GM19395 (cell line): Measurements from ENCODE around the gene TMEM19.

Experiments
- ATAC-seq: cut with Tn5 transposase; IDR thresholded peaks from one replicate; pipeline ENCODE4 v1.9.1; 2021; ENCODE audit warnings: mild to moderate bottlenecking, moderate library complexity; ENCODE audit not compliant: unreplicated experiment

TMEM19 gene

DNA sequence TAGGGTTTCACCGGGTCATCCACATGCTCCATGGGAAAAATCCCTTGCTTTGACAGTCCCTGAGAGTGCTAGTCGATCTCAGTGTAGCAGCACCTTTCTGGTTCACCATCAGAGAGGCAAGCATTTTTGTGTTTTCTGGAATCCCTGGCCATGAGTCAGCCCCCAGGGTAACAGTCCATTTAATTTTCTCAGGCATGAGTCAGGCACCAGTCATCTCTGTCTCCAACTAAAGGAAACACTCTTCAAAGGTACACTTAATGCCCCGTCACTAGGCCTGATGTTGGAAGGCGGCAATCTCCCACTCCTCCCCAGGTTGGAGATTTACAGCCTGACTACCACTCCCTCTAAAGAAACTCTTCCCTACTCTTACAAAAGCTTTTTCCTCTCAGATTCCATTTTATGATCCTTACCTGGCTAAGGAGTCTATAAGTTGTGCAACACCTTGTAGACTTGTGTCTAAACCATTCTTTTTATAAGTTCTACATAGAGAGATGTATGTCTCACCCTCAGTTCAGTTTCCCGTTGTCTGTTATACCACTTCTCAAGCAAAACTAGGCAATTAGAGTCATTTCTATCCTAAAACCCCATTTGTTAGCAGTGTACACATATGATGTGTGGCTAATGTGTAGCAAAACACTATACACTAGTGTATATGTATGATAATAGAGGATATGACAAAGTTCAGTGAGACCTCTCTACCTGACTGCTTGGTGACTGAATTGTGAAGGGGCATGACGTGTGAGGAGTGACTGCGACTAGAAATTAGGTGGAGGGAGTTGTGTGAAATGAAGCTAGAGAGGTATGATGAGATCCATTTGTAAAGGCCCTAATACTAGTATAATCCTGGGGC is 24.6 kb downstream of the TMEM19 start:
- ATAC-seq: no peak

DNA sequence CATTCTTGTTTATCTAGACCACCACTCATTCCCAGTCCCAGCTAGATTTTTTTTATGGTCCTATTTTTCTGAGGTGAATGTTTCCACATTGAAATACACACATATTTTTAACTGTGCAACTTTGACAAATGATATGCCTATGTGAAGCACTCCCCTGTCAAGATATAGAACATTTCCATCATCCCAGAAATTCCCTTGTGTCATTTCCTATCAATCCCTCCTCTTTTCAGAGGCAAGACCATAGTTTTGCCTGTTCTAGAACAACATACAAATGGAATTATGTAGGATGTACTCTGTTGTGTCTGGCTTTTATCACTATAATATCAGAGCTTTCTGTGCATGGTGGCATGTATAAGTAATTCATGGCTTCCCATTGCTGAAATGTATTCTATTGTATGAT is 32.7 kb downstream of the TMEM19 start:
- no peak for ATAC-seq

DNA sequence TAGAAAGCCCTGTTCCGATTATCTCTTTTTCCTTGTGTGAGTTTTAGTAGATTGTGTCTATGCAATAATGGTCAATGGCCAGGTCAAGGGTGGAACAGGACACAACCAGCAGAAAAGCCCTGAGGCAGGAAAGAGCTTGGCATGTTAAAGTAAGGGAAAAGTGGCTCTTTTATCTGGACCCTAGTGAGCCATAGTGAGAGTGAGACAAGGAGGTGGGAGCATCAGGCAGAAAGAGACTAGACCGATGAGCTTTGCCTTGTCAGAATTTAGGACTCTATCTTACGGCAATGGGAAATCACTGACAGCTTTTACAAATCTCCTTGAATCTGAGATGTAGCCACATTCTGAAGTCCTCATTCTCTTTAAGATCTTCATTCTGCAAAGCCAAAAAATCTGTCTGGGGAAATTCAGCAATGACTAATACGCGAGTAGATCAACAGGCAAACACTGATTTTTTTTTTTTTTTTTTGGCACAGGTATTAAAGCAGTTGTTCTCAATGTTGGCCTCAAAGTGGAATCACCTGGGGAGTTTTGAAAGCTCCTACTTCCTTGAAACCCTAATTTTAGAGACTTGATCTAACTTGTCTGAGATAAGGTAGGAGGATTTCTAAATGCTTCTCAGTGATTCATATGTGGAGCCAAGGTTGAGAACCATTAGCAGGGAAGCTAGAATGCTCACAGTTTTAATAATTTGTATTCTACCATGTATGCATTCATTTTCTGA is 33.9 kb downstream of the TMEM19 start:
- no peak for ATAC-seq

DNA sequence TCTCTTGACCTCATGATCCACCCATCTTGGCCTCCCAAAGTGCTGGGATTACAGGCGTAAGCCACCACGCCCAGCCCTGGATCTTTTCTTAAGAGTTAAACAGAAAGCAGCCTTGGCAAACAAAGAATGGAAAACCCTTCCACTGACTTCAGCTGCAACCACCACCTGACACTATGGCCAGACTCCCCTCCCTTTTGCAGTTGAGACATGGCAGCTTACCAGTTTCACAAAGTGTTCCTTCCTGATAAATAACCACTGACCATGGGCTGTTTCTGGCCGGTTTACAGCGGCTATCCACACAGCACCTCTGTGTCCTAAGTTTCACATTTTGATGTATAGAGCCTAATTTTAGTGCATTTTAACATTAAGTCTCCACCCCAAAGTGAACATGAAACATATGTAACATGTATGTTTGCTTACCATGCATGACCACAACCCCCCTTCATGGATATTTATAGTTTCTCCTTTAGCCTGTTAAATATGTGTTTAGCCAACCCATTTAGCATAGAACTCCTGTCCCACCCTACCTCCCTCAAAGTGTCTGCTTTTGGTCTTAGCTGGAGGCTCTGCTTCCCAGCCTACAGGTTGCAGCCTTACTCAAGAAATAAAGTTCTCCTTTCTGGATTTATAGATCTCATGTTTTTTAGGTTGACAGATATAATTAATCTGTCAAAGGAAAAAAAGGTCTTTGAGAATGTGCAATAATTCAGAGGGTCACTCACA is 36.1 kb downstream of the TMEM19 start:
- no peak for ATAC-seq

DNA sequence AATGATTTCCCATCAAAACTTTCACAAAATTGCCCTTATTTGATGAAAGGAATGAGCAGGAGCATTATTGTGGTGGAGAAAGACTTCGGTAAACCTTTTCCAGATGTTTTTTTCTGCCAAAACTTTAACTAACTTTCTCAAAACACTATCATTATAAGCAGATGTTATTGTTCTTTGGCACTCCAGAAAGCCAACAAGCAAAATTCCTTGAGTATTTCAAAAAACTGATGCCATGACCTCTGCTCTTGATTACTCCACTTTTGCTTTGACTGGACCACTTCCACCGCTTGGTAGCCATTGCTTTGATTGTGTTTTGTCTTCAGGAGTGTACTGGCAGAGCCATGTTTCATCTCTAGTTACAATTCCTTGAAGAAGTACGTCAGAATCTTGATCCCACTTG is 39.1 kb downstream of the TMEM19 start:
- no peak for ATAC-seq

DNA sequence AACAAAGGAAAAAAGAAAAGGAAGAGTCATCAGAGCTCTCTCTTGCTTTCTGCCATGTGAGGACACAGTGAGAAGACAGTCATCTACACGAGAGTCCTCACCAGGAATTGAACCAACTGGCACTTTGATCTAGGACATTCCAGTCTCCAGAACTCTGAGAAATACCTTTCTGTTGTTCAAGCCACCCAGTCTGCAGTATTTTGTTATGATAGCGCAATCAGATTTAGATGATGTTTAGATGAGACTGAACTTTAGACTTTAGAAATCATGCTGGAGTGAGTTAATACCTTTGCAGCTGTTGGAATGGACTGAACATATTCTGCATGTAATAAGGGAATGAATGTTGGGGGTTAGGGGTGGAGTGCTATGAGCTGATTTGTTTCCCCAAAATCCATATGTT is 40.7 kb downstream of the TMEM19 start:
- ATAC-seq: no peak

DNA sequence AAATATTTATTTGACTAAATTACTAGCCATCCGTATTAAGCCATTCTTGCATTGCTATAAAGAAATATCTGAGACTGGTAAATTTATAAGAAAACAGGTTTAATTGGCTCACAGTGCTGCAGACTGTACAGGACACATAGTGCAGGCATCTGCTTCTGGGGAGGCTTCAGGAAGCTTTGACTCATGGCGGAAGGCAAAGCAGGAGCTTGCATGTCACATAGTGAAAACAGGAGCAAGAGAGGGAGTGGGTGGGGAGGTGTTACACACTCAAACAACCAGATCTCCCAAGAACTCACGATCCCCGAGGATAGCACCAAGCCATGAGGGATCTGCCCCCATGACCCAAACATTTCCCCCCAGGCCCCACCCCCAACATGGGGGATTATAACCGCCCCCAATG is 42.1 kb downstream of the TMEM19 start:
- ATAC-seq: no peak

DNA sequence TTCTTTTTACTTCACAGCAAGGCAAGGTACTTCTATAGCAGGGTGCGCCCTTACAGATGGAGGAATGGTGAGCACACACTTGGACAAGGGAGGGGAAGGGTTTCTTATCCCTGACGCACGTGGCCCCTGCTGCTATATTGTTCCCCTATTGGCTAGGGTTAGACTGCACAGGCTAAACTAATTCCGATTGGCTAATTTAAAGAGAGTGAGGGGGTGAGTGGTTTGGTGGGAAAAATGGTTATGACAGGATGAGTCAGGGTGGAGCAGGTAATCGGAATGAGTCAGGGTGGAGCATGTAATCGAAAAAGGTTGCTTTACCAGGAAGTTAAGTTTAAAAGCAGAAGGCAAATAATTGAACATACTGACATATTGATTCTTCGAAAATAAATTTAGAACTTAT is 45.1 kb downstream of the TMEM19 start:
- ATAC-seq: no peak

DNA sequence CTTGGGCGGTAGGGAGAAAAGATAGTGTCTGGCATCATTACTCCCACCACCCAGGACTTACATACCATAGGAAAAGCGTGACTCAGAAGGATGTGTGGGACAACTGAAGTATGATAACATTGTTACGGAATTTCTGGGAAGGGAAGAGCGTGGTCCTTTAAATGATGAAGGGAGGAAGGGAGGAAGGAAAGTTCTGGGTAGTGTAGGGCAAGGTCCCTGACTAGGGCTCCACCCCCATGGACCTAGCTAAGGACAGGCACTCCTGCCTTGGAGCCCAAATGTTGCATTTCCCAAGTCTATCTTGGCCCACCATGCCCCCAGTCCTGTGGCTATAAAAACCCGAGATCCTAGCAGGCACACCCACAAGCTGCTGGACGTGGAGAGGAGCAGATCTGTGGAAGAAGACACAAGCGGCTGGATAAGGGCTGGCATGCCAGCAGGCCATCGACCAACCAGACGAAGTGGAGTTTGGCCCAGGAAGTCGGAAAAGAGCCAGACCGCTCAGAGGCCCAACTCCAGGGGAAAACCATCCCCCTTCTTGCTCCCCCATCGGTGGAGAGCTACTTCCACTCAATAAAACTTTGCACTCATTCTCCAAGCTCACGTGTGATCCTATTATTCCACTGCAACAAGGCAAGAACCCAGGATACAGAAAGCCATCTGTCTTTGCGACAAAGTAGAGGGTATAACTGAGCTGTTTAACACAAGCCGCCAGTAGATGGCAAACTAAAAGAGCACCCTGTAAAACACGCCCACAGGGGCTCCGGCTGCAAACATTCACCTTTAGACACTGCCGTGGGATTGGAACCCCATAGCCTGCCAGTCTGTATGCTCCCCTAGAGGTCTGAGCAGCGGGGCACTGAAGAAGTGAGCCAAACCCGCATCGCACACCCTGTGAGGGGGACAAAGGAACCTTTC is 45.8 kb downstream of the TMEM19 start:
- ATAC-seq: no peak

DNA sequence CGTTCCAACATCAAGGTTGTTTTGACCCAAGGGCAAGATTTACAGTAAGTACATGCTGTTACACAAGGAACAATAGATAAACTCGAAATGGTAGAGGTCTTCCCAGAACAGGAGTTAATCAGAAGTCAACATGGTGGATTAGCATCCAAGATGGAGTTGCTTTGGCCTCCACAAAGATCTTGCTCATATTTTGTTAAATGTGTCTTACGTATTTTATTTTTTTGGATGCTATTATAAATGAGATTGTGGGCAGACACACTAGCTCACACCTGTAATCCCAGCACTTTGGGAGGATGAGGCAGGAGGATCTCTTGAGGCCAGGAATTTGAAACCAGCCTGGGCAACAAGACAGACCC is 46.5 kb downstream of the TMEM19 start:
- ATAC-seq: no peak

DNA sequence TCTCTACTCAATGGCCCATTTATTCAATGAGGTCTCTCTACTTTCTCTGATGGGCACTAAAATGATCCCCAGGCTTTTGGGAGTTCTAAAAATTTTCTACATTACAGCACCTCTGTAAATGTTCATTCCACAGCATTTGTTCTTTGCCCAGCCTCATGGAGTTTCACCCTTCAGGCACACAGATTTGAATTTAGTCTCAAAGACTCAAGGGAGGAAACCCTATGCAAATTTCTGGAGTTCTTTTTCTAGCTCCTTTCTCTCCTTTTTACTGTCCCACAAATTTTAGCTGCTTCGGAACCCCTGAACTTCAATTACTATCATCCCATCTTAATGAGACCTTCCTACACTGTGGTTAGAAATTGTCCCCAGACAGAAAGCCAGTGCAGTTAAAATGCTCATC is 51.3 kb downstream of the TMEM19 start:
- ATAC-seq: no peak

DNA sequence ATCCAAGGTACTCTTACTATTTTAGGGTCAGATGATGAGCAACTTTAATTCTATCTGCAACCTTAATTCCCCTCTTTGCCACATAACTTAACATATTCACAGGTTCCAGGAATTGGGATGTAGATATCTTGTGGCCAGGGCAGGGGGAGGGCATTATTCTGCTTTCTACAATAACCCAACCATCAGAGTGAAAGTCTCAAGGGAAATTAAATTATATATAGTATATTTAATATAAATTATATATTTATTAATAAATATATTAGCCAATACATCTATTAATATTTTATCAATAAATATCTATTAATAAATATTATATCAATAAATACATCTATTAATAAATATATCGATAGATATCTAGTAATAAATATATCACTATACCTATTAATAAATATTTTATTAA is 57.1 kb downstream of the TMEM19 start:
- ATAC-seq: no peak

DNA sequence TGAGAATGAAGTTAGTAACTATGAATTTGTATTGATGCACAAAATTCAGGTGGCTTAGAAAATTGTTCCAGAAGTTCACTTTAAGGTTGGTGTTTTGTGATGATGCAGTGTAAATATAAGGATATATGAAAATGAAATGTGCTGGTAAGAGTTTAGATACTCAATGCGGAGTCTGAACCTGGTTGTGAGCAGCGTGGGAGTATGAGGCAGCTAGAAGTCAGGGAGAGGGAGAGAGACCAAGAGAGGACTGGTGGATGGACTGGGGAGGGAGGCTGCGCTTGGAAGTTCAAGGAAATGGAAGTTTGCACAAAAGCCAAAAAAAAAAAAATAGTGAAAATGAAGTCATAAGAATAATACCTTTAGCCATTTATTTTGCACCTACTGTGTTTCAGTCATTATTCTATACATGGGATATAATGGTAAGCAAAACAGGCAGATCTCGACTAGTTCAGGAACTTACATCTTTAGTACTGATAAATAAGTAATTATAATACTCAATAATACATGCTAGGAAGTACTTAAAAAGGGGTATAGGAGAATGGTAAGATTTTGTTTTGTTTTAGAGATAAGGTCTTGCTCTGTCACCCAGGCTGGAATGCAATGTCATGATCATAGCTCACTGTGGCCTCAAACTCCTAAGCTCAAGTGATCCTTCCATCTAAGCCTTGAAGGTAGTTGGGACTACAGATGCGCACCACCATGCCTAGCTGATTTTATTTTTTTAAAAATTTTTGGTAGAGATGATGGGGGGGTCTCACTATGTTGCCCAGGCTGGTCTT is 58.8 kb downstream of the TMEM19 start:
- no peak for ATAC-seq

DNA sequence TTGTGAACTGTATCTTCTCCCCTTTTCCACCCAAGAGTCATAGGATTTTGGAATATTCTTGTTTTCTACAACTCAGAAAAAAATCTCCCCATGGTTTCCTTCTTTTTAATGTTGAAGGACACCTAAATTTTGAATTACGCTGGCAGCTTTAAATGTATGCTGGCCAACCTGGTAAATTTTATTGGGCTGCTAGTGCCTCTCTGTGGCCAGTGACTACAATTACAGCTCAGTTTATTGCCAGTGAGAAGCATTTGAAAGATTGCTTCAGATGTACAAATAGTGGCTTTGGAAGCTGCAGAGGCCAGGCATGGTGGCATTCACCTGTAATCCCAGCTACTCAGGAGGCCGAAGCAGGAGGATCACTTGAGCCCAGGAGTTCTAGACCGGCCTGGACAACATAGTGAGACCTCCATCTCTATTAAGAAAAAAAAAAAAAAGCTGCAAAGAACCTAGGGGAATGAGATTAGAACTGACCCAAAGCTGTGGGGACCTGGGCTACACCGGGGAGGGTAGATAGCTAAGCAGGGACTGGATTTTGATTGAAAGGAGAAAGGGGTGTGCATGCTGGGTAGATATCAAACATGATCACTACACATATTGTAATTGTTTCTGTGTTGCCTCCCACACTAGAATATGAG is 61.2 kb downstream of the TMEM19 start:
- ATAC-seq: peak; percentile 93

DNA sequence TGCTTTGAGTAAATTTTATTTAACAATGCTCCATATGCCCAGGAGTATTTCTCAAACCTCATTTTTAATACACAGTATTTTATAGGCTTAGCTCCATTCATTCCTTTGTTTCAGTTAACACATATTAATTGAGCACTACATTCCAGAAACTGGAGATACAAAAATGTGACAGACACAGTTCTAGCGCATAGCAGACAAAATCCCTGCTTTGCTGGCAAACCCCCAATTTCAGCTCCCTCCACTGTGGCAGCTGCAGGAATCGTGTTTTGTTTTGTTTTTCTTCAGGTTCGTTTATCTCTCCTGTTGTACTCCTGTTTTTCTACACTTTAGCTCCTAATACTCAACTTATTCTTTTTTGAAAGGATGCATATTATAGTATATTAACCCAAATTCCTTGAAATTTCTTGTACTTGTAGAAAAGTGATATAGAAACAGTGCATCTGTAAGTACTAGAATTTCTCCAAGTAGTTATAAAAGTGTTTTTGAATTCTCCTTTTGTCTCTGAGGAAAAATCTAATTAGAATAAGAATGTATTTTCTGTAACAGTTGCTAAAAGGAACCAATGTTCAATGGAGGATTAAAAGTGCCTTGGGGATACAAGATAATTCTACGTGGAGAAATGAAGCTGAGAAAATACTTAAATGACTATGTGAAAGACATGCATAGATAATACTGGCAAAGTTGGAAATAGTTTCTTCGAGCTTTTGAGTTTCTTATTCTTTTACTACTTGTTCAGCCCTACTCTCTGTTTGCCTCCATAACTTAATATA is 62.4 kb downstream of the TMEM19 start:
- ATAC-seq: no peak

DNA sequence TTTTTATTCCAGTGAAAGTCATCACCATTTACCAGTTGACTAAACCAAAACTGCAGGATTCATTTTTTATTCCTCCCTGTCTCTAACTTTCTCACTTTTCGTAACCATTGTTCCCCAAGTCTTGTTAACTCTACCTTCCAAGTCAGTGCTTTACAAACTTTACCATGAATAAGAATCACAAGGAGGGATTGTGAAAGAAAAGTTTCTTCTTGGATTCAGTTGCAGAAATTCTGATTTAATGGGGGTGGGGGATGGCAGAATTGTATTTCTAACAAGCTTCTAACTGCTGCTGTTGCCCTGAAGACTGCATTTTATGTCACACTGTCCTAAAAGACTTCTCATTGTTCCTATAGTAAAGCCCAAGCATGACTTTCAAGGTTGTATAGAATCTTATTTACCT is 63.8 kb downstream of the TMEM19 start:
- ATAC-seq: no peak

DNA sequence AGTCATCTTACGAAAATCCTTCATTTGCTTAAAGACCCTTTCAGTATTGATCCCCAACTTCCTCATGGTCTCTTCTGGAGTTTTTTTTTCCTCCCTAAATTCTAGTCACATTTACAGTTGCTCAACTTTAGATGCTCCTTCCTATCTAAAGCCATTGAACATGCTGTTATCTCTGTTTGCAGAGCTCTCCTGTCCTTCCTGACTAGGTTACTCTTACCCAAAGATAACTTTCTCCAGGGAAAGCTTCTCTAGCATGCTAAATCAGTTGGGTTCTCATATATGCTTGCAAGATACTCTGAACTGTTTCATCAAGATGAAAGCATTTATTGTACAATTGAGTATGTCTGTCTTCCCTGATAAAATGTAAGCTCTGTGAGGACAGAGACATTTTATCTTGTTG is 67.0 kb downstream of the TMEM19 start:
- no peak for ATAC-seq
